AML-193 (cell line): Measurements from ENCODE around the gene PPP2R1B.

Experiments used
- DNase-seq, 2 experiments: peaks; one replicate each; lab custom pipeline; 2025; lab: John Stamatoyannopoulos, UW

The PPP2R1B gene

GRCh38 chr11:111693224-111693937, 72.8 kb downstream of the PPP2R1B start:
- no peak for DNase-seq

DNA sequence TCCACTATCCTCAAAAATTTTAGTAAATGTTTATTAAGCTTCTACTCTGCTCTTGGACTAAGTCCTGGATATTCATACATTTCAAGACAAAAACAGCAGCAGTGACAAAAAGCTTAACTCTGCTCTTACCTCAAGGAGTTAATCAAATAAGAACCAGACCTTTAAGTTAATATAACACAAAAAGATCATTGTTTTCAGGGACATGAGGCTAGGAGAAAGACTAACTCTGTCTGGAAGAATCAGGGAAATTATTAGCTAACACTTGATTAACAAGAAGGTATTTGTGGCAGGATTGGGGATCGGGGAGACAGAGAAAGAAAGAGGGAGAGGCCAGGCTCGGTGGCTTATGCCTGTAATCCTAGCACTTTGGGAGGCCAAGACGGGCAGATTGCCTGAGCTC, 74.4 kb downstream of the PPP2R1B start:
- DNase-seq = no peak

DNA sequence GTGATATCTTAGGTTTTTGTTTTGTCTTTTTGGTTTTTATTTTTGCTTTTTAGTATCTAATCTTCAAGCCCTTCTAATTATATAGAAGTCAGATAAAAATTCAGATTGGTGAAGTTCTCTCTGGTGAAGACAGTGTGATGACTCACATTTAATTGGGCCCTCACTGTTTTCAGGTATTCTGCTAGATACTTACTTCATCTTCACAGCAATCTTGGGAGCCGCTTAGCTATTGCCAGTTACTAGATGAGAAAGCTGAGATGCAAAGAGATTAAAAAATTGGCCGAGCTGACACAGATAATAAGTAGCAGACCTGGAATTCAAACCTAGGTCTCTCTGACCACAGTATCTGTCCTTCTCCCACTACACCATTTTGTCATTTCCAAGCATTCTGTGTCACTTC, 75.0 kb downstream of the PPP2R1B start:
- no peak for DNase-seq

DNA sequence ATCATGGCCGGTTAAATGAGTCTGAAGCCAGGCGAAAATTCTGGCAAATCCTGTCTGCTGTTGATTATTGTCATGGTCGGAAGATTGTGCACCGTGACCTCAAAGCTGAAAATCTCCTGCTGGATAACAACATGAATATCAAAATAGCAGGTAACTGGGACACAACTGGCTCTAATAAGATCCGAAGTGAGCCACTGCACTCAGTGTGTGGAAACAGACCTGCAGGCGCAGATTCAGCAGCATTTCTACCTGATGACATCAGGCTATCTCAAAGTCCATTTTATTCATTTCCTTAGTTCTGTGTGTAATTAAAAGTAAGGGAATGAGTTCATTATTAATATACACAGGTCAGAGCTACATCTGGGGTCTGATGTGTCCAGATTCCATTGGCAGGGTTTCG, 78.2 kb downstream of the PPP2R1B start:
- DNase-seq = no peak

DNA sequence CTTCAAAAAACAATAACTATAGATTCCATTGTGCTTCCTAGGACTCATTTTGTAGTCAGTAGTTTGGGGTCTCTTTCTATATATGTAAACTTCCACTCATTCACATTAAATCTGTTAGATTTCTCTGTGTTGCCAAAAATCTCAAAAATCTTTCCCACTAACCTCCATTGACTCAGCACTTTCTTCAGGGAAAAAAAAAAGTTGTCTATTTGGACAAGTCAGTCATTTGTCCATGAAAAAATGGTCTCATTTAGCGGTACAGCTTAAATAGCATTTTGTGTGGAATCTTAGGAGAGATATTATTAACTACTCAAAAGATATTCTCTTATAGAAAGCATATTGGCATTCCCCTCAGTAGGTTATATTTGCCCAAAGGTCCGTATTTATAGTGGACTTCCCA, 81.9 kb downstream of the PPP2R1B start:
- DNase-seq = no peak

DNA sequence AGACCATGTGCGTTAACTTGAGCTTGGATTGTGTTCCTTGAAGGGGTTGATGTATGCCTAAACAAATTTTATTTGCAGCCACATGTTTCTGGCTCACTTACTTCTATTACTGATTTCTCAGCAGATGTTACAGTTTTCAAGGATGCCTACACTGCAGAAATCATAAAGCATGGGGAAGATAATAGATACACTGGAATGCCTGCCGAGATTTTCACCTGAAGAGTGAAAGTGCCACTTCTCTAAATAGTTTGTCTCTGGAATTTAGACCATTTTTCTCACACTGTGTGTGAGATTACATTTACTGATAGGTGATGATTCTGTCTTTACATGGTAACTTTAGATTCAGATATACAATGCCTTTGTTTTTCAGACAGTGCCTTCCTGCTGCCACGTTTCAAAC, 82.4 kb downstream of the PPP2R1B start:
- no peak for DNase-seq

DNA sequence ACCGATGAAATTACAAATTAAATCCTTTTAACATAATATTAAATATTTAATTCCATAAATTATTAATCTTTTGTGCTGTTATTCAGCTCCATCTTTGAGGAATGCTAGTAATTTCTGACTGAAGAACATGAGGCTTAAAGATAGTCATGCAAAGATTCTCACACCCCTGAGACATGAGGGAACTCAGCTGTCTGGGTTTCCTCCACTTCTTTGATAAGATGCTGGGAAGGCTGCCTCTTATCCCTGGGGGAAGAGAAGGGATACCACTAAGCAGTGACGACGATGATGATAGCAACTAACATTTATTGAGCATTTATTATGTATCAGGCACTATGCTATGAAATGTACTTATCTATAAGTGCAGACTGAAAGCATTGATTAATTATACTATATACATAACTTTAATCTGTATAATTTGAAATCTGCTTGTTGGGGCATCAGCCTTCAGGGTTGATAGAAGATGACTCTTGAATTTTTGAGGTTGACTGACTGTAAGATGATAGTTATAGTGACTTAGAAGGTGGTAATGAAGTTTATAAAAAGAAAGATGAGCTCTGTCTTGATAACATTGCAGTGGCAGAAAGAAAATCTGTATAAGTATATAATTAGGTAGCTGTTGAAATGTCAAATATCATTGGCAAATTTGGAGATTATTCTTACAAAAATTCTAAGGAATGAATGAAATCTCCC, 85.6 kb downstream of the PPP2R1B start:
- no peak for DNase-seq
